ENCODE data around the gene STAB2.

Gene STAB2

GRCh38 chr12:103813426-103813825 lies 226.4 kb downstream of the STAB2 start:
- Histone ChIP-seq H3K27me3 (replicated peaks) (no peaks in the 10 kb centered on the region), H3K4me3 (ENCODE audit: low read depth, low read length) (no peak overlapping the region), H3K36me3 (replicated peaks) (no peaks in the 10 kb centered on the region), H3K27ac (no peak overlapping the region)
- no peak for DNase-seq
- TF ChIP-seq CTCF (IDR thresholded peaks at IDR 0.05; ENCODE audit: low read depth, low read length, missing control alignments) = no peak
- in situ Hi-C loops (cut with HindIII; ENCODE audit: low pct_ligation_motif_present, low sequenced_read_pairs) = no loop called here

- in situ Hi-C loops (cut with HindIII; ENCODE audit: low pct_ligation_motif_present, low sequenced_read_pairs) = no loop called here
- TF ChIP-seq CTCF (IDR thresholded peaks at IDR 0.05; ENCODE audit: low read depth, low read length, missing control alignments) = no peak
- no peak for DNase-seq
- no peaks in the 10 kb centered on the region for H3K36me3 ChIP-seq (replicated peaks)
- H3K4me3 ChIP-seq (ENCODE audit: low read depth, low read length) = no peak overlapping the region
- H3K27me3 ChIP-seq (replicated peaks) = no peaks in the 10 kb centered on the region
- no peak overlapping the region for H3K27ac ChIP-seq
These were observed 226.9 kb downstream of the STAB2 start for GRCh38 chr12:103813949-103814348.

GRCh38 chr12:103814436-103814835 lies 227.4 kb downstream of the STAB2 start:
- in situ Hi-C loops (cut with HindIII; ENCODE audit: low pct_ligation_motif_present, low sequenced_read_pairs) = no loop called here
- DNase-seq = no peak
- Histone ChIP-seq H3K27me3 (replicated peaks) (no peaks in the 10 kb centered on the region), H3K36me3 (replicated peaks) (no peaks in the 10 kb centered on the region), H3K4me3 (ENCODE audit: low read depth, low read length) (no peak overlapping the region), H3K27ac (no peak overlapping the region)
- no peak for TF ChIP-seq CTCF (IDR thresholded peaks at IDR 0.05; ENCODE audit: low read depth, low read length, missing control alignments)
